NCI-H2196 (cell line): ENCODE results near the gene GEMIN5.
"Not testable (repeated sequence)": the region's sequence is repeated elsewhere in the genome, so short reads cannot be mapped to it uniquely, and the experiment has no call there.

Experiments used
- DNase-seq: peaks from one replicate; lab custom pipeline; 2025; ENCODE audit not compliant: unreplicated experiment; lab: John Stamatoyannopoulos, UW

Gene GEMIN5

GRCh38 chr5:154937718-154938466 is at the start of gene GEMIN5:
Gene GEMIN5, minus strand, starts transcription at chr5:154938211. Its CDS starts 78 bp downstream, at chr5:154938133.
- peak; percentile 93 for DNase-seq

DNA sequence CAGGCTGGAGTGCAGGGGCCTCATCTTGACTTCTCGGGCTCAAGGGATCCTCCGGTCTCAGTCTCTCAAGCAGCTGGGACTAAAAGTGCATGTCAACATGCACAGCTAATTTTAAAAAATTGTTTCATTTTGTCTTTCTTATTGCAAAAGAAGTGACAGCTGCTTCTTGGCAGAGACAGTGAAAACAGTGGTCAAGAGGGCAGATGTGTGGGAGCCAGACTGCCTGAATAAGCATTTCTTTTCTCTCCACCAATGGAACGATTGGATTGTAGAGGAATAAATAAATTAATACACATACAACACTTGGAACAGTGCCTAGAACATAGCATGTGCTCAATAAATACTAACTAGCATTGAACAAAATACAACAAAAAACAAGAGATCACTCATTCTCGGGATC is 48.1 kb upstream of the GEMIN5 start:
- no peak for DNase-seq

DNA sequence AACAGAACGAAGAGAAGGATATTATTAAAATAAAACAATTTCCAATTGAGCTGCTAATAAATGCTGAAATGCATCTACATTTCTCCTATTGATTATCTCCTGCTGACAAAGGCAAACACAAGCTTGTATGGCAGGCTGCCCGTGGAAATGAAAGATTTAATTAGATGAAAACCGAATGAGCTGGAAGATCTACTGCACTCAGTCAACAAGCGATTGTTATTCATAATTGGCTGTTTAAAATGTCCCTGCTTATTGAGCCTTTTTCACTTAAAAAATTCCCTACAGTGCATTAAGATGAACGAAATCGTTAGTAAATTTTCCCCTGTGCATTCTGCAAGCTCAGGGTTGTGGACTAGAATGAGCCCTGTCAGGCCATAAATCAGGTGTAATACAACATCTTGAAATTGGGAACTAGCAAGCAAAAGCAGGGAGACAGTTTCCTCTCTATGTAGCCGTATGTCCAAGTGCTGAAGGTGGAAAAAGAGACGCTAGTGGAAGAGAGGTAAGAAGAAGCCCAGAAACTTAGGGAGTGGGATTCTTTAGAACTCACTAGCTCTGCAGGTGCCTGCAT is 47.0 kb upstream of the GEMIN5 start:
- DNase-seq, result no peak

GRCh38 chr5:154978294-154978693 is 40.3 kb upstream of the GEMIN5 start:
- not testable (repeated sequence) for DNase-seq

- no peak for DNase-seq
Observed at GRCh38 chr5:154977409-154977808, 39.4 kb upstream of the GEMIN5 start.

GRCh38 chr5:154976082-154976481 is 38.1 kb upstream of the GEMIN5 start:
- DNase-seq, result not testable (repeated sequence)

- peak; percentile 61 for DNase-seq
Observed at GRCh38 chr5:154972476-154973080, 34.6 kb upstream of the GEMIN5 start.

- DNase-seq, result no peak
Observed at GRCh38 chr5:154971501-154971900, 33.5 kb upstream of the GEMIN5 start.

DNA sequence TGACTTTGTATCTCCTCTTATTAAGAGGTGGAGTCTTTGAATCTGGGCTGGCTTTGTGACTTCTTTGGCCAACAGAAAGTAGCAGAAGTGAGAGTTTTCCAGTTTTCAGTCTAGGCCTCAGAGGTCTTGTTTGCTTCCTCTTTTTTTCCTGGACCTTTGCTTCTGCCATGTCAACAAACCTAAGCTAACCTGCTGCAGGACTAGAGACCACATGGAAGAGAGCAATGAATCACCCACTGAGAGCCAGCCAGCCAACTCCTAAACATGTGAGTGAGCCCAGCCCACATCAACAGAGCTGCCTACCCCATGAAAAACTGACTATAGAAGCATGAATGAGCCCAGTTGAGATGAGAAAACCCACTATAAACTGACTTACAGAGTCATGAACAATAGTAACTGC is 32.7 kb upstream of the GEMIN5 start:
- DNase-seq, result no peak

GRCh38 chr5:154968953-154969352 is 30.9 kb upstream of the GEMIN5 start:
- no peak for DNase-seq

GRCh38 chr5:154967421-154968024 is 29.5 kb upstream of the GEMIN5 start:
- DNase-seq, result peak; percentile 6

GRCh38 chr5:154966874-154967273 is 28.9 kb upstream of the GEMIN5 start:
- no peak for DNase-seq

- no peak for DNase-seq
Observed at GRCh38 chr5:154966081-154966841, 28.2 kb upstream of the GEMIN5 start.

DNA sequence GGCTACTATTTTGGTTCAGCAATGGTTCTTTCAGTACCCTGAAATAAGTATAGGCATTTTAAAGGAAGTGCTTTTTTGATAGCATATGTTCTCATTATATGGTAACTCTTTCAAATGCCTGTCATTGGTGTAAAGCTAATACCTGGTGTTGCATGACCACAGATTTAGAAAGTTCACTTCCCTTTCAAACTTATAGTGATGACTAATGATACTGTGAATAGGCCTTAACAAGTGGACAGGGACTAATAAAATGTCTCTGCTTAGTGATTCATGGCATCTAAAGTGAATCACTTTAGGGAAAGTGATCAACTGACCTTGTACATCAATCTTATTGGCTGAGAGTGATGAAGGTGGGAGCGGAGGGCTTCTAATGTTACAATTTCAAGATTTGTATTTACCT is 24.5 kb upstream of the GEMIN5 start:
- no peak for DNase-seq

DNA sequence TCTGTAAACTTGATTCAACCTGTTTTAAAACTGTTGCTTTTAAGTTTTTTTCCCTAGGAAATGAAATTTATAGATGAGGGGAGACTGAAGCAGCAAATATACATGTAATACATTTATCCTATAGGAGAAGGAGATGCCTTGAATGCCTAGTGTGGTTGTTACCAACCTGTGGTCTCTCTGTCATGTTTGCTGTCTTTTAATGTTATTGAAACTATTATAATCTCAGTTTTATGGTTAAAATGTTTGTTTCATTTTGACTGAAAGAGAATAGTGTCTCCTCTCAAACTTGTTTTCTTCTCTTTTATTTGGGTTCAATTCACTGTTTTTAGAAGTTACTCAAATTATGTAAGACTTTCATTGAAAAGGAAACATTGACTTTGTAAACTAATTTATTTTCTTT is 18.7 kb upstream of the GEMIN5 start:
- DNase-seq, result no peak

DNA sequence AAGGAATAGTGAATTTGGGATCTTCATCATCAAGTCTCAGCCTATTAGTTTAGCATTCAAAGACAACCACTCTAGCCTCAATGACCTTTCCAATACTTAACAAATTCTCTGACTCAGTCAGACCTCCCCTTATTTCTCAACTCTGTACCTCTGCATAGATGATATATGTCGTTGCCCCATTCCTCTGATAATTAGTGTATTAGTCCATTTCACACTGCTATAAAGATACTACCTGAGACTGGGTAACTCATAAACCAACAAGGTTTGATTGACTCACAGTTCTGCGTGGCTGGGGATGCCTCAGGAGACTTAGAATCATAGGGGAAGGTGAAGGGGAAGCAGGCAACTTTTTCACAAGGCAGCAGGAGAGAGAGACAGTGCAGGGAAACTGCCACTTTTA is 11.8 kb upstream of the GEMIN5 start:
- DNase-seq, result no peak

- DNase-seq, result no peak
Observed at GRCh38 chr5:154948313-154948712, 10.3 kb upstream of the GEMIN5 start.

DNA sequence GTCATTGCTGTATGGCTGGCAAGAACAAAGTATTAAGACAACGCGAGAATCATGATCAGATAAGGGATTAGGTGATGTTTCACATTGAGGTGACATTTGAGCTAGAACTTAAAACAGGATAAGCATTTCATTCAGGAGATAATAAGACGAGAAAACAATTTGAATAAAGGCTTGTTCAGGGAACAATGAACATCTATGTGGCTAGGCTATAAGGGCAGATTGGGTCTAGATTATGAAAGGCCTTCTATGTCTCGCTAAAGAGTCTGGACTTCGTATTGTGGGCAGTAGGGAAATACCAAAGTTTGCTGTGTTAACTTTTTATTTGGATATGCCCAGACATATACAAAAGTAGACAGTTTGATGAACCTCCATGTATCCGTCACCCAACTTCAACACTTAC is 9.8 kb upstream of the GEMIN5 start:
- DNase-seq, result no peak

- peak; percentile 14 for DNase-seq
Observed at GRCh38 chr5:154945695-154946301, 7.8 kb upstream of the GEMIN5 start.

DNA sequence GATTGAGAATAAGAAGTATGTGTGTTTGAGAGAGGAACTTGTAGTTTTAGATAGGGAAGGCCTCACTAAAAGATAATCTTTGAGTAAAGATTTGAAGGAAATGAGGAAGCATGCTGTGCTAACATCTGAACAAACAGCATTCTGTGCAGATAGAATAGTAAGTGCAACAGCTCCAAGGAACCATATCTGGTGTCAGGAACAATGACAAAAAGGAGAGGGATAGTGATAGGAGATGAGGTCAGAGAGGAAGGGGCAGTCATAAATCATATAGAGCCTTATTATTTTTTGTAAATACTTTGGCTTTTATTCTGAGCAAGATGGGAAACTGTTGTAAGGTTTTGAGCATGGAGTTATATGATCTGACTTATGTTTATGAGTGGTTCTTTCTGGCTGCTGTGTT is 6.7 kb upstream of the GEMIN5 start:
- DNase-seq, result no peak

GRCh38 chr5:154943527-154943926 is 5.5 kb upstream of the GEMIN5 start:
- DNase-seq, result no peak
